Testis (tissue), 3 donors: ENCODE measurements around the gene TEAD1. TPM values are rescaled to one million over a fixed set of nuclear protein-coding genes. Genes with fewer than 3 reads are reported as not detected.

Source experiments
- DNase-seq: peaks from one replicate; pipeline ENCODE4 v3.0.0-alpha.2; 2019
- H3K27ac ChIP-seq, 2 donors: fragments of 200-600 bp; sonication (generic); one replicate each; pipeline ENCODE4 v1.5.1; 2019
- H3K27me3 ChIP-seq: fragments of 200-600 bp; sonication (generic); one replicate; pipeline ENCODE4 v1.5.1; 2019
- H3K36me3 ChIP-seq: fragments of 200-600 bp; sonication (generic); one replicate; pipeline ENCODE4 v1.5.1; 2017; ENCODE audit warnings: low read depth; ENCODE audit errors: missing control alignments
- H3K4me1 ChIP-seq: fragments of 200-600 bp; sonication (generic); one replicate; pipeline ENCODE4 v1.5.1; 2019
- H3K4me3 ChIP-seq, 2 donors: fragments of 200-600 bp; sonication (generic); one replicate each; pipeline ENCODE4 v1.5.1; 2017 to 2019
- H3K9me3 ChIP-seq: fragments of 200-600 bp; sonication (generic); one replicate; pipeline ENCODE4 v1.5.1; 2017
- POLR2A ChIP-seq: fragments of 450-650 bp; IDR thresholded peaks from one replicate; pipeline ENCODE4 v1.6.1; 2017; ENCODE audit warnings: antibody characterized with exemption, mild to moderate bottlenecking, moderate library complexity
- WGBS, 2 donors: methylation state at CpG; one replicate each; pipeline ENCODE4 v1.1.5; 2018; 5-methylcytosine and 5-hydroxymethylcytosine counted together
- intact Hi-C: fragments of 100-400 bp; cut with DNase I; formaldehyde crosslinking; loops from one replicate; pipeline ENCODE4 v1.15.1; 2023; ENCODE audit warnings: low total_unique reads
- polyA plus RNA-seq: library from polyadenylated mRNA; stranded (reverse); fragments of 350-450 nt; fragmentation: Illumina TruSeq; extraction: RNeasy Lipid Tissue Mini Kit (QIAGEN cat#74804); gene quantifications from one replicate; pipeline ENCODE4 v1.2.3, GENCODE V29; 2014; ENCODE audit warnings: low read depth, low replicate concordance; ENCODE audit not compliant: insufficient read depth
- total RNA-seq, 2 donors: library from RNA; depleted of rRNA; stranded (reverse); fragments of >200 nt; gene quantifications; one replicate each; pipeline ENCODE4 v1.2.3, GENCODE V29; 2016
- TF ChIP-seq, protein P1 (sequence below), 3 experiments: fragments of 450-650 bp in 2 of 3; fragments of 200-600 bp in 1 of 3; sonication (generic) in 1 of 3; IDR thresholded peaks; one replicate each; pipeline ENCODE4 v1.5.1; 2016 to 2019; ENCODE audit warnings: antibody characterized with exemption in 3 of 3, mild to moderate bottlenecking in 2 of 3, moderate library complexity in 1 of 3

Gene TEAD1
- total and polyA plus RNA-seq, 3 donors from 2014 or later, result 24.6 to 78.1 (median 63.5) TPM

- 79 to 81% methylated on average over 6 of the region's 6 CpGs for WGBS, 2 donors
- intact Hi-C loops, result loop anchor here (10.0 kb wide), 1 partner anchor 143 kb away; the partner anchor contains the start of gene TEAD1
- no peak overlapping the region for H3K4me3 ChIP-seq
- no peak overlapping the region for H3K27ac ChIP-seq
- H3K36me3 ChIP-seq, result no peaks in the 10 kb centered on the region
- no peaks in the 10 kb centered on the region for H3K27me3 ChIP-seq
- TF ChIP-seq, protein P1, sequence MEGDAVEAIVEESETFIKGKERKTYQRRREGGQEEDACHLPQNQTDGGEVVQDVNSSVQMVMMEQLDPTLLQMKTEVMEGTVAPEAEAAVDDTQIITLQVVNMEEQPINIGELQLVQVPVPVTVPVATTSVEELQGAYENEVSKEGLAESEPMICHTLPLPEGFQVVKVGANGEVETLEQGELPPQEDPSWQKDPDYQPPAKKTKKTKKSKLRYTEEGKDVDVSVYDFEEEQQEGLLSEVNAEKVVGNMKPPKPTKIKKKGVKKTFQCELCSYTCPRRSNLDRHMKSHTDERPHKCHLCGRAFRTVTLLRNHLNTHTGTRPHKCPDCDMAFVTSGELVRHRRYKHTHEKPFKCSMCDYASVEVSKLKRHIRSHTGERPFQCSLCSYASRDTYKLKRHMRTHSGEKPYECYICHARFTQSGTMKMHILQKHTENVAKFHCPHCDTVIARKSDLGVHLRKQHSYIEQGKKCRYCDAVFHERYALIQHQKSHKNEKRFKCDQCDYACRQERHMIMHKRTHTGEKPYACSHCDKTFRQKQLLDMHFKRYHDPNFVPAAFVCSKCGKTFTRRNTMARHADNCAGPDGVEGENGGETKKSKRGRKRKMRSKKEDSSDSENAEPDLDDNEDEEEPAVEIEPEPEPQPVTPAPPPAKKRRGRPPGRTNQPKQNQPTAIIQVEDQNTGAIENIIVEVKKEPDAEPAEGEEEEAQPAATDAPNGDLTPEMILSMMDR (IDR thresholded peaks at IDR 0.05), result no peak
- TF ChIP-seq POLR2A, result no peak
- H3K4me1 ChIP-seq, result peaks cover 24% of the 10 kb centered on the region
- DNase-seq, result no peak
- no peaks in the 10 kb centered on the region for H3K9me3 ChIP-seq
These were observed 143.6 kb downstream of the TEAD1 start for GRCh38 chr11:12817681-12818332.

GRCh38 chr11:12818333-12819015, 144.3 kb downstream of the TEAD1 start:
- Histone ChIP-seq H3K27ac (no peak overlapping the region), H3K9me3 (no peaks in the 10 kb centered on the region), H3K4me1 (peaks cover 17% of the 10 kb centered on the region), H3K27me3 (no peaks in the 10 kb centered on the region), H3K4me3 (no peak overlapping the region), H3K36me3 (no peaks in the 10 kb centered on the region)
- intact Hi-C loops, result loop anchor here (10.0 kb wide), 1 partner anchor 144 kb away; the partner anchor contains the start of gene TEAD1
- WGBS, 2 donors, result 87 to 93% methylated on average over 4 of the region's 4 CpGs
- no peak for TF ChIP-seq POLR2A
- TF ChIP-seq, protein P1 (IDR thresholded peaks at IDR 0.05), result no peak
- DNase-seq, result no peak

- H3K27me3 ChIP-seq, result no peaks in the 10 kb centered on the region
- no peak for DNase-seq
- H3K9me3 ChIP-seq, result no peaks in the 10 kb centered on the region
- no peaks in the 10 kb centered on the region for H3K36me3 ChIP-seq
- 90 to 95% methylated on average over 4 of the region's 4 CpGs for WGBS, 2 donors
- no peak overlapping the region for H3K4me3 ChIP-seq
- no peak for TF ChIP-seq POLR2A
- TF ChIP-seq, protein P1 (IDR thresholded peaks at IDR 0.05), result no peak
- H3K27ac ChIP-seq, result no peak overlapping the region
- no peaks in the 10 kb centered on the region for H3K4me1 ChIP-seq
- intact Hi-C loops, result no loop called here
These were observed 148.3 kb downstream of the TEAD1 start for GRCh38 chr11:12822392-12823022.

- H3K27me3 ChIP-seq, result no peaks in the 10 kb centered on the region
- peaks cover 11% of the 10 kb centered on the region for H3K4me1 ChIP-seq
- no peaks in the 10 kb centered on the region for H3K36me3 ChIP-seq
- no peak overlapping the region for H3K4me3 ChIP-seq
- intact Hi-C loops, result no loop called here
- TF ChIP-seq POLR2A, result no peak
- TF ChIP-seq, protein P1 (IDR thresholded peaks at IDR 0.05), result no peak
- peak; percentile 41 for DNase-seq
- no peaks in the 10 kb centered on the region for H3K9me3 ChIP-seq
- 34 to 50% methylated on average over 10 of the region's 10 CpGs for WGBS, 2 donors
- H3K27ac ChIP-seq, result peak overlapping the region; percentile 9 to 47
These were observed 150.2 kb downstream of the TEAD1 start for GRCh38 chr11:12824281-12825041.
